22Rv1 (cell line): ENCODE measurements around the gene DNASE1L2.

Experiments
- ZFX ChIP-seq: fragments of 450-650 bp; IDR thresholded peaks from 2 replicates; pipeline ENCODE4 v1.6.1; 2017; ENCODE audit warnings: antibody characterized with exemption, borderline replicate concordance
- TF ChIP-seq, protein P1 (sequence below): fragments of 450-650 bp; IDR thresholded peaks from 2 replicates; pipeline ENCODE4 v1.5.1; 2017; ENCODE audit warnings: mild to moderate bottlenecking

DNA sequence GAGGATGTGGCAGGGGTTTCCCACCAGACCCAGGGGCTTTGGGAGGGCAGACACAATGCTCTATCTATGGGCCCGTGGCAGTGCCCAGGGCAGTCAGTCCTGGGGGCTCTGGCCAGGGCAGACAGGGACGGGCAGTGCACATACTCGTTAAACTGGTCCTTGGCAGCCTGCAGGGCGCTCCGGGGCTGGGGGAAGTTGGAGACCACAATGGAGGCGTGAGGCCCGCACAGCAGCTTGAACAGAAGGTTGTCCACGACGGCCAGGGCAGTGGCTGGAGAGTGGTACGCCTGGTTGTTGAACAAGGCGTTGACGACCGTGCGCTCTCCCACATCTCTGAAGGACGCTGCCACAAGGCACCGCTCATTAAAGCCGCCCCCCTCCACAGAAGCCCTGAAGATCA, 50.3 kb downstream of the DNASE1L2 start:
- TF ChIP-seq, protein P1, sequence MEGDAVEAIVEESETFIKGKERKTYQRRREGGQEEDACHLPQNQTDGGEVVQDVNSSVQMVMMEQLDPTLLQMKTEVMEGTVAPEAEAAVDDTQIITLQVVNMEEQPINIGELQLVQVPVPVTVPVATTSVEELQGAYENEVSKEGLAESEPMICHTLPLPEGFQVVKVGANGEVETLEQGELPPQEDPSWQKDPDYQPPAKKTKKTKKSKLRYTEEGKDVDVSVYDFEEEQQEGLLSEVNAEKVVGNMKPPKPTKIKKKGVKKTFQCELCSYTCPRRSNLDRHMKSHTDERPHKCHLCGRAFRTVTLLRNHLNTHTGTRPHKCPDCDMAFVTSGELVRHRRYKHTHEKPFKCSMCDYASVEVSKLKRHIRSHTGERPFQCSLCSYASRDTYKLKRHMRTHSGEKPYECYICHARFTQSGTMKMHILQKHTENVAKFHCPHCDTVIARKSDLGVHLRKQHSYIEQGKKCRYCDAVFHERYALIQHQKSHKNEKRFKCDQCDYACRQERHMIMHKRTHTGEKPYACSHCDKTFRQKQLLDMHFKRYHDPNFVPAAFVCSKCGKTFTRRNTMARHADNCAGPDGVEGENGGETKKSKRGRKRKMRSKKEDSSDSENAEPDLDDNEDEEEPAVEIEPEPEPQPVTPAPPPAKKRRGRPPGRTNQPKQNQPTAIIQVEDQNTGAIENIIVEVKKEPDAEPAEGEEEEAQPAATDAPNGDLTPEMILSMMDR: no peak
- no peak for TF ChIP-seq ZFX
